MM.1S (cell line): ENCODE measurements around the gene DCXR.

Experiments
- DNase-seq: peaks from one replicate; pipeline ENCODE4 v3.0.0-alpha.2; 2015
- H2AFZ ChIP-seq: fragments of 300-600 bp; sonication (generic); 2 replicates; pipeline ENCODE4 v1.6.0; 2016; ENCODE audit warnings: antibody characterized with exemption, low read length
- H3F3A ChIP-seq: fragments of 300-600 bp; sonication (generic); 2 replicates; pipeline ENCODE4 v1.6.1; 2016; ENCODE audit warnings: mild to moderate bottlenecking, antibody characterized with exemption, low read length, moderate library complexity, mixed read lengths; ENCODE audit not compliant: insufficient read depth
- H3K27ac ChIP-seq: fragments of 300-600 bp; sonication (generic); 2 replicates; pipeline ENCODE4 v1.5.1; 2016; ENCODE audit warnings: mild to moderate bottlenecking, low read length
- H3K27me3 ChIP-seq: fragments of 300-600 bp; sonication (generic); replicated peaks from 2 replicates; pipeline ENCODE4 v1.6.0; 2016; ENCODE audit warnings: low read length; ENCODE audit not compliant: insufficient read depth
- H3K36me3 ChIP-seq: fragments of 300-600 bp; sonication (generic); replicated peaks from 2 replicates; pipeline ENCODE4 v1.6.1; 2016; ENCODE audit warnings: mild to moderate bottlenecking, low read length, mixed read lengths; ENCODE audit not compliant: insufficient read depth
- H3K4me1 ChIP-seq: fragments of 300-600 bp; sonication (generic); 2 replicates; pipeline ENCODE4 v1.6.1; 2016; ENCODE audit warnings: low read length, mixed read lengths
- H3K4me2 ChIP-seq: fragments of 300-600 bp; sonication (generic); 2 replicates; pipeline ENCODE4 v1.6.0; 2016; ENCODE audit warnings: low read depth, low read length
- H3K4me3 ChIP-seq: fragments of 300-600 bp; sonication (generic); 2 replicates; pipeline ENCODE4 v1.5.1; 2016; ENCODE audit warnings: low read length, mixed read lengths
- H3K79me2 ChIP-seq: fragments of 300-600 bp; sonication (generic); 2 replicates; pipeline ENCODE4 v1.6.1; 2016; ENCODE audit warnings: mixed run types, low read length, mixed read lengths
- H3K9ac ChIP-seq: fragments of 300-600 bp; sonication (generic); 2 replicates; pipeline ENCODE4 v1.6.1; 2016; ENCODE audit warnings: low read length, mixed read lengths
- H3K9me2 ChIP-seq: fragments of 300-600 bp; sonication (generic); replicated peaks from 2 replicates; pipeline ENCODE4 v1.6.1; 2016; ENCODE audit warnings: mild to moderate bottlenecking, low read length, mixed read lengths; ENCODE audit not compliant: insufficient read depth
- H3K9me3 ChIP-seq: fragments of 300-600 bp; sonication (generic); replicated peaks from 2 replicates; pipeline ENCODE4 v1.6.1; 2016; ENCODE audit warnings: mild to moderate bottlenecking, low read length, mixed read lengths; ENCODE audit not compliant: insufficient read depth
- H4K20me1 ChIP-seq: fragments of 300-600 bp; sonication (generic); 2 replicates; pipeline ENCODE4 v1.6.1; 2016; ENCODE audit warnings: mild to moderate bottlenecking, low read length, moderate library complexity, mixed read lengths; ENCODE audit not compliant: insufficient read depth
- EZH2 ChIP-seq: fragments of 300-600 bp; sonication (generic); optimal IDR thresholded peaks from 2 replicates; pipeline ENCODE3; 2017; ENCODE audit warnings: low read depth, mild to moderate bottlenecking, antibody characterized with exemption, low read length, mixed read lengths
- EZH2phosphoT487 ChIP-seq: fragments of 300-600 bp; sonication (generic); IDR thresholded peaks from 2 replicates; pipeline ENCODE4 v1.6.1; 2018; ENCODE audit warnings: antibody characterized with exemption, low read length
- TF ChIP-seq, protein P1 (sequence below): fragments of 300-600 bp; sonication (generic); IDR thresholded peaks from 2 replicates; pipeline ENCODE4 v1.5.1; 2016; ENCODE audit warnings: antibody characterized with exemption, low read length, mixed read lengths

Gene DCXR

GRCh38 chr17:82028966-82029365, 8.5 kb downstream of the DCXR start:
- no peaks in the 10 kb centered on the region for H3K9me3 ChIP-seq
- H3F3A ChIP-seq, result peaks cover 12% of the 10 kb centered on the region; the same call in 1 of the 2 replicates
- no peak overlapping the region for H3K9ac ChIP-seq
- no peak for DNase-seq
- H3K4me2 ChIP-seq, result no peak overlapping the region
- H3K4me1 ChIP-seq, result peaks cover 11% of the 10 kb centered on the region
- no peaks in the 10 kb centered on the region for H3K27me3 ChIP-seq
- no peaks in the 10 kb centered on the region for H3K9me2 ChIP-seq
- TF ChIP-seq EZH2phosphoT487 (no peak), EZH2 (no peak)
- TF ChIP-seq, protein P1, sequence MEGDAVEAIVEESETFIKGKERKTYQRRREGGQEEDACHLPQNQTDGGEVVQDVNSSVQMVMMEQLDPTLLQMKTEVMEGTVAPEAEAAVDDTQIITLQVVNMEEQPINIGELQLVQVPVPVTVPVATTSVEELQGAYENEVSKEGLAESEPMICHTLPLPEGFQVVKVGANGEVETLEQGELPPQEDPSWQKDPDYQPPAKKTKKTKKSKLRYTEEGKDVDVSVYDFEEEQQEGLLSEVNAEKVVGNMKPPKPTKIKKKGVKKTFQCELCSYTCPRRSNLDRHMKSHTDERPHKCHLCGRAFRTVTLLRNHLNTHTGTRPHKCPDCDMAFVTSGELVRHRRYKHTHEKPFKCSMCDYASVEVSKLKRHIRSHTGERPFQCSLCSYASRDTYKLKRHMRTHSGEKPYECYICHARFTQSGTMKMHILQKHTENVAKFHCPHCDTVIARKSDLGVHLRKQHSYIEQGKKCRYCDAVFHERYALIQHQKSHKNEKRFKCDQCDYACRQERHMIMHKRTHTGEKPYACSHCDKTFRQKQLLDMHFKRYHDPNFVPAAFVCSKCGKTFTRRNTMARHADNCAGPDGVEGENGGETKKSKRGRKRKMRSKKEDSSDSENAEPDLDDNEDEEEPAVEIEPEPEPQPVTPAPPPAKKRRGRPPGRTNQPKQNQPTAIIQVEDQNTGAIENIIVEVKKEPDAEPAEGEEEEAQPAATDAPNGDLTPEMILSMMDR, result no peak
- H3K36me3 ChIP-seq, result no peaks in the 10 kb centered on the region
- 0 out of 2 replicates have a peak, but pooled peaks cover 7% of the 10 kb centered on the region for H3K79me2 ChIP-seq
- H2AFZ ChIP-seq, result no peak overlapping the region
- H4K20me1 ChIP-seq, result no peaks in the 10 kb centered on the region
- no peak overlapping the region for H3K27ac ChIP-seq
- no peak overlapping the region for H3K4me3 ChIP-seq

DNA sequence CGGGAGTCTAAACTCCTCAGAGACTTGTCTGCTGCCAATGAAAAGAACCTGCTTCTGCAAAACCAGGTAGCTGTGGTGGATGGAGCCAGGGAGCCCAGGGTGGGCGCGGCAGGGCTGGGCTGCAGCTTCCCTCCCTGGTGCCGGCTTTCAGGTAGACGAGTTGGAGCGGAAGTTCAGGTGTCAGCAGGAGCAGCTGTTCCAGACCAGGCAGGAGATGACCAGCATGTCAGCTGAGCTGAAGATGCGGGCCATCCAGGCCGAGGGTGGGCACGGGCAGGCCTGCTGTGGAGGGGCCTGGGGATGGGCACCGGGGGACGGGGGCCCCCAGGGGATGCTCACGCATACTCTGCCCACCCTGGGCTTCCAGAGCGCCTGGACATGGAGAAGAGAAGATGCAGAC, 9.3 kb downstream of the DCXR start:
- Histone ChIP-seq H3K9me3 (no peaks in the 10 kb centered on the region), H3K4me3 (no peak overlapping the region), H3K9me2 (no peaks in the 10 kb centered on the region), H2AFZ (no peak overlapping the region), H4K20me1 (no peaks in the 10 kb centered on the region), H3K4me2 (no peak overlapping the region), H3F3A (peaks cover 12% of the 10 kb centered on the region; the same call in 1 of the 2 replicates), H3K79me2 (0 out of 2 replicates have a peak, but pooled peaks cover 12% of the 10 kb centered on the region), H3K27me3 (no peaks in the 10 kb centered on the region), H3K36me3 (no peaks in the 10 kb centered on the region), H3K4me1 (peaks cover 12% of the 10 kb centered on the region), H3K27ac (no peak overlapping the region), H3K9ac (no peak overlapping the region)
- TF ChIP-seq EZH2 (no peak), EZH2phosphoT487 (no peak)
- TF ChIP-seq, protein P1, result no peak
- no peak for DNase-seq

DNA sequence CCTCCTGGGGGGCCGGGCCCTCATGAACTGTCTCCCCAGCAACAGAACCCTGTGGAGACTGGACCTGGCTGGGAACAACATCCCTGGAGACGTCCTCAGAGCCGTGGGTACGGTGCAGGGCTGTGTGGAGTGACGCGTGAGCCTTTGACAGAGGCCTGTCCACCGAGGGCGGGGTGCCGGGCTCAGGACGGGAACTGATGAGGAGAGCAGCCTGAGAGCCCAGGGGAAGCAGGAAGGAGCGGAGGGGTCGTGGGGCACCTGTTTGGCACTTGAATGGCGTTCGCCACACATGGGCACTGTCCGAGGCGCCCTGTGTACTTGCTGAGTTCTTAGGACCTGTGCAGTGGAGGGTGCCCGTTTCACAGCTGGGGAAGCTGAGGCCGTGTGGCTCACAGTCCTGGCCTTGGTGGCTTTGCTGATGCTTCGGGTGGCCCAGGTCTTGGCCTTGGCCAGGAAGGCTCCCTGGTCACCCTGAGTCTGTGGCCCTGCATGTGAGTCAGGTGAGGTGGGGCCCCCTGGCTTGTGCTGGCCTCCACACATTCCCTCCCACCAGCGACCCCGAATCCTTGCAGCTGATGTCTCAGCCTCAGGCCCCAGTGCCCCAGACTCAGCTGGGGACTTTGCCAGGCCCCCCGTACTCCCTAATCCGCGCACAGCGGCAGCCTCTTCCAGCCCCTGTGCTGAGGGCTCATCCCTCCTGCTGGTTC, 11.9 kb downstream of the DCXR start:
- H3K9me2 ChIP-seq, result no peaks in the 10 kb centered on the region
- H3F3A ChIP-seq, result peaks cover 19% of the 10 kb centered on the region
- peaks cover 12% of the 10 kb centered on the region for H3K4me1 ChIP-seq
- no peaks in the 10 kb centered on the region for H4K20me1 ChIP-seq
- no peak overlapping the region for H3K9ac ChIP-seq
- no peak for DNase-seq
- no peak overlapping the region for H3K27ac ChIP-seq
- H3K79me2 ChIP-seq, result peaks cover 33% of the 10 kb centered on the region
- H3K9me3 ChIP-seq, result no peaks in the 10 kb centered on the region
- H3K36me3 ChIP-seq, result no peaks in the 10 kb centered on the region
- H3K4me3 ChIP-seq, result no peak overlapping the region
- no peak overlapping the region for H2AFZ ChIP-seq
- H3K27me3 ChIP-seq, result no peaks in the 10 kb centered on the region
- H3K4me2 ChIP-seq, result no peak overlapping the region
- TF ChIP-seq EZH2phosphoT487, result no peak
- no peak for TF ChIP-seq EZH2
- TF ChIP-seq, protein P1, result no peak
